CD4-positive, alpha-beta T cell (primary cell): Measurements from ENCODE around the gene NTM. TPM values are rescaled to one million over a fixed set of nuclear protein-coding genes. Genes with fewer than 3 reads are reported as not detected.

ENCODE experiments used
- ATAC-seq: fragments of 200-7000 bp; cut with Tn5 transposase; one replicate; pipeline ENCODE4 v1.10.0; 2022; ENCODE audit warnings: mild to moderate bottlenecking; ENCODE audit not compliant: poor library complexity
- CTCF ChIA-PET: fragments of 350-600 bp; sonication (Branson Sonifier 250); formaldehyde crosslinking; loops from one replicate; lab custom pipeline; 2021; ENCODE audit warnings: antibody characterized with exemption, inconsistent platforms; lab: Charles Lee
- POLR2A ChIA-PET: fragments of 350-600 bp; sonication (Branson Sonifier 250); formaldehyde crosslinking; loops from one replicate; lab custom pipeline; 2021; ENCODE audit warnings: antibody characterized with exemption, inconsistent platforms; lab: Charles Lee
- DNase-seq, 14 experiments: peaks; one replicate each; pipeline ENCODE4 v3.0.0-alpha.2; 2013 to 2020; ENCODE audit warnings: mixed read lengths in 2 of 14
- H3K27ac ChIP-seq, 2 donors: one replicate each; pipeline versions ENCODE4 v1.5.1 to v1.7.0; 2013; ENCODE audit warnings: low read length in 2 of 2, low read depth in 1 of 2, mild to moderate bottlenecking in 1 of 2
- H3K27me3 ChIP-seq, 2 experiments: 1 replicate in 1 of 2; 2 replicates in 1 of 2; pipeline versions ENCODE4 v1.6.1 to v1.7.0; 2013; ENCODE audit warnings: low read length in 2 of 2, control low read depth in 1 of 2, mild to moderate bottlenecking in 1 of 2, moderate library complexity in 1 of 2; ENCODE audit not compliant: insufficient read depth in 2 of 2, control insufficient read depth in 1 of 2
- H3K36me3 ChIP-seq: one replicate; pipeline ENCODE4 v1.6.1; 2013; ENCODE audit warnings: low read length, control low read depth; ENCODE audit not compliant: insufficient read depth
- H3K4me1 ChIP-seq: one replicate; pipeline ENCODE4 v1.6.1; 2013; ENCODE audit warnings: low read length, control low read depth; ENCODE audit not compliant: insufficient read depth
- H3K4me3 ChIP-seq: one replicate; pipeline ENCODE4 v1.5.1; 2013; ENCODE audit warnings: mild to moderate bottlenecking, low read length, moderate library complexity
- H3K9me3 ChIP-seq, 2 experiments: 1 replicate in 1 of 2; 2 replicates in 1 of 2; pipeline versions ENCODE4 v1.6.1 to v1.7.0; 2013; ENCODE audit warnings: low read length in 2 of 2, mild to moderate bottlenecking in 2 of 2, control low read depth in 1 of 2, moderate library complexity in 1 of 2; ENCODE audit not compliant: control insufficient read depth in 1 of 2, insufficient read depth in 1 of 2
- H3K27ac Mint-ChIP-seq: one replicate; pipeline ENCODE4 v1.8.0; 2020; ENCODE audit warnings: mixed read lengths
- H3K27me3 Mint-ChIP-seq: one replicate; pipeline ENCODE4 v1.8.0; 2021; ENCODE audit warnings: mixed read lengths
- H3K36me3 Mint-ChIP-seq: one replicate; pipeline ENCODE4 v1.8.0; 2021; ENCODE audit warnings: low read depth, mixed read lengths
- H3K4me1 Mint-ChIP-seq: one replicate; pipeline ENCODE4 v1.8.0; 2021; ENCODE audit warnings: low read depth, mixed read lengths
- H3K4me3 Mint-ChIP-seq: one replicate; pipeline ENCODE4 v1.8.0; 2020; ENCODE audit warnings: mild to moderate bottlenecking, mixed read lengths
- H3K9me3 Mint-ChIP-seq: one replicate; pipeline ENCODE4 v1.8.0; 2020; ENCODE audit warnings: mixed read lengths
- intact Hi-C, 2 experiments: fragments of 100-400 bp; cut with DNase I in 1 of 2; cut with micrococcal nuclease in 1 of 2; formaldehyde crosslinking; loops; one replicate each; pipeline versions ENCODE4 v1.15.1 to v1.9.0; 2023 to 2025; cut with DNase I, micrococcal nuclease
- total RNA-seq, 174 experiments: library from RNA in 2 of 174; stranded (reverse) in 2 of 174; gene quantifications; one replicate each; pipeline ENCODE4 v1.2.3 and lab custom pipeline; 2021 to 2026
- TF ChIP-seq, protein P1 (sequence below): fragments of 200-600 bp; IDR thresholded peaks from one replicate; pipeline ENCODE4 v1.8.0; 2022; ENCODE audit warnings: antibody characterized with exemption, mild to moderate bottlenecking

NTM gene
- total RNA-seq, 2 experiments from 2014 or later, result not detected

DNA sequence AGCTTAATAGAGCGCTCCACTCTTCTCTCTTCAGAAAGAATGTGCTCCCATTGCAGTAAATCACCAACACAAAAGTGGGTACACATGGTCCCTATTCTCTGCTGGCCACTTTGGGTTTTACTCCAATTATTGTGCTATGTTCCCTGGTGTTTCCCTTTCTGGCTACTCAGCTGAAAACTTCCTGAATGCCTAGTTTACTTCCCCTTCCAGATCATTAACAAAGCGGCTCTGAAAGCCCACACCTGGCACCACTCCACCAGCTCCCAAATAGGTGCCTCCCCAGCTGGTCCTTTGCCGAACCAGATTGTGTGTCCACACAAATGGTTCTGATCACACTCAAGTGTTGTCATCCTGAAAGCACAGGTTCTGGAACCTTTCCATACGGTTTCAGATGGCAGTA, 443.7 kb downstream of the NTM start:
- no peak overlapping the region for H3K4me3 Mint-ChIP-seq
- Histone ChIP-seq H3K9me3 (peaks cover 0 to 10% of the 10 kb centered on the region in 2 experiments), H3K27ac (no peak overlapping the region), H3K27me3 (no peaks in the 10 kb centered on the region), H3K4me3 (no peak overlapping the region), H3K4me1 (no peaks in the 10 kb centered on the region), H3K36me3 (no peaks in the 10 kb centered on the region)
- CTCF ChIA-PET, result no interaction called here
- no peaks in the 10 kb centered on the region for H3K4me1 Mint-ChIP-seq
- intact Hi-C loops, result no loop called here
- ATAC-seq (no peak), DNase-seq (no peak)
- no peaks in the 10 kb centered on the region for H3K36me3 Mint-ChIP-seq
- H3K9me3 Mint-ChIP-seq, result no peaks in the 10 kb centered on the region
- H3K27ac Mint-ChIP-seq, result no peak overlapping the region
- POLR2A ChIA-PET, result no interaction called here
- H3K27me3 Mint-ChIP-seq, result no peaks in the 10 kb centered on the region
- TF ChIP-seq, protein P1, sequence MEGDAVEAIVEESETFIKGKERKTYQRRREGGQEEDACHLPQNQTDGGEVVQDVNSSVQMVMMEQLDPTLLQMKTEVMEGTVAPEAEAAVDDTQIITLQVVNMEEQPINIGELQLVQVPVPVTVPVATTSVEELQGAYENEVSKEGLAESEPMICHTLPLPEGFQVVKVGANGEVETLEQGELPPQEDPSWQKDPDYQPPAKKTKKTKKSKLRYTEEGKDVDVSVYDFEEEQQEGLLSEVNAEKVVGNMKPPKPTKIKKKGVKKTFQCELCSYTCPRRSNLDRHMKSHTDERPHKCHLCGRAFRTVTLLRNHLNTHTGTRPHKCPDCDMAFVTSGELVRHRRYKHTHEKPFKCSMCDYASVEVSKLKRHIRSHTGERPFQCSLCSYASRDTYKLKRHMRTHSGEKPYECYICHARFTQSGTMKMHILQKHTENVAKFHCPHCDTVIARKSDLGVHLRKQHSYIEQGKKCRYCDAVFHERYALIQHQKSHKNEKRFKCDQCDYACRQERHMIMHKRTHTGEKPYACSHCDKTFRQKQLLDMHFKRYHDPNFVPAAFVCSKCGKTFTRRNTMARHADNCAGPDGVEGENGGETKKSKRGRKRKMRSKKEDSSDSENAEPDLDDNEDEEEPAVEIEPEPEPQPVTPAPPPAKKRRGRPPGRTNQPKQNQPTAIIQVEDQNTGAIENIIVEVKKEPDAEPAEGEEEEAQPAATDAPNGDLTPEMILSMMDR, result no peak

DNA sequence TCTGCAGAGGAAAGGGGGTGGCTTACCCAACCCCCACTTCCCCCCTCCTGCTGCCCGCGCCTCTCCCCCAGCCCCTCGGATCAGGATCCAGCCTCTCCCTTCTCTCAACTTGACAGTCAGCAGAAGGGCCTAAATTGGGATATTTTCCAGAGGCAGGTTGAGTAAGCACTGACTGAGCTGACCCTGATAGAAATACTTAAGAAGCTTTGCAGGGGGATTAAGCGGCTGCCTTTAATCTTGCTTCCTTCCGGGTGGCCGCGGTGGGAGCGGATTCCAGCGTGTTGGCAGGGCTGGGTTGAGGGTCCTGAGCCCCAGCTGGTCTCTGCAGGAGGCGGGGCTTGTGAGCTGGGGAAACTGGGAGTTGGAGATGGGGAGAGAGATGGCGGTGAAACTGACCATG, 445.2 kb downstream of the NTM start:
- no peaks in the 10 kb centered on the region for H3K27me3 ChIP-seq
- TF ChIP-seq, protein P1, result no peak
- peaks cover 0 to 10% of the 10 kb centered on the region in 2 experiments for H3K9me3 ChIP-seq
- no peak for DNase-seq
- Mint-ChIP-seq H3K27me3 (no peaks in the 10 kb centered on the region), H3K36me3 (no peaks in the 10 kb centered on the region), H3K4me1 (no peaks in the 10 kb centered on the region), H3K4me3 (no peak overlapping the region), H3K9me3 (no peaks in the 10 kb centered on the region), H3K27ac (no peak overlapping the region)
- H3K36me3 ChIP-seq, result no peaks in the 10 kb centered on the region
- H3K4me1 ChIP-seq, result no peaks in the 10 kb centered on the region
- H3K27ac ChIP-seq, result no peak overlapping the region
- ChIA-PET CTCF (no interaction called here), POLR2A (no interaction called here)
- intact Hi-C loops, result no loop called here
- H3K4me3 ChIP-seq, result no peak overlapping the region
- ATAC-seq, result no peak

GRCh38 chr11:131816051-131816450, 445.6 kb downstream of the NTM start:
- ATAC-seq, result no peak

More at GRCh38 chr11:131816051-131816450, 445.6 kb downstream of the NTM start:
- TF ChIP-seq, protein P1, result no peak
- ChIA-PET POLR2A (no interaction called here), CTCF (no interaction called here)
- no peak overlapping the region for H3K4me3 ChIP-seq
- H3K9me3 Mint-ChIP-seq, result no peaks in the 10 kb centered on the region
- H3K27me3 Mint-ChIP-seq, result no peaks in the 10 kb centered on the region
- no peaks in the 10 kb centered on the region for H3K4me1 ChIP-seq
- peaks cover 0 to 10% of the 10 kb centered on the region in 2 experiments for H3K9me3 ChIP-seq
- no peak overlapping the region for H3K4me3 Mint-ChIP-seq
- DNase-seq, result no peak
- H3K27ac ChIP-seq, result no peak overlapping the region
- H3K36me3 Mint-ChIP-seq, result no peaks in the 10 kb centered on the region
- no peaks in the 10 kb centered on the region for H3K4me1 Mint-ChIP-seq
- intact Hi-C loops, result no loop called here
- H3K27me3 ChIP-seq, result no peaks in the 10 kb centered on the region
- no peaks in the 10 kb centered on the region for H3K36me3 ChIP-seq
- no peak overlapping the region for H3K27ac Mint-ChIP-seq
